ENCODE results near the gene TM7SF2.

TM7SF2 gene

DNA sequence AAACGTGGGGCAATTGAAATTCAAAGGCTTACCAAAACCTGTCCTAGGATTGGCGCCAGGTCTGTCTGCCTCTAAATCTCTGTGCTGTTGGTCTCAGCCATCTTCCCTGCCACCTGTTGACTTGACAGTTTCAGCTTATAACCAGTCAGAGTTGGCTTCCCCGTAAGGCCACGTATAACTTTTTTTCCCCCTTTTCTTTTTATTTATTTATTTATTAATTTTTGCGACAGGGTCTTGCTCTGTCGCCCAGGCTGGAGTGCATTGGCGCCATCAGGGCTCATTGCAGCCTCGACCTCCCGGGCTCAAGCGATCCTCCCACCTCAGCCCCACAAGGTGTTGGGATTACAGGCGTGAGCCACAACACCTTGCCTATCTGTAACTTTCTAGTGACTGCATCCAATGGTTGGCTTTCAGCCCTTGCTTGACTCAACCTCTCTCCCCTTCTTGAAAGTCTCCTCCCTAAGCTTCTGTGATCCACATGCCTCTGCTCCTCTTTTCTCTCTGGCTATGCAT, 24.0 kb downstream of the TM7SF2 start:
- H3K79me2 ChIP-seq (ENCODE audit: control insufficient read depth, low read length): peaks cover 46% of the 10 kb centered on the region
- H3K27ac ChIP-seq (ENCODE audit: low read depth, low read length): peak overlapping the region; percentile 100
- peak overlapping the region; percentile 99 for H3K4me2 ChIP-seq (ENCODE audit: low read length)
- peaks cover 39% of the 10 kb centered on the region for H3K4me1 ChIP-seq (ENCODE audit: control insufficient read depth, low read length)
- H4K20me1 ChIP-seq (ENCODE audit: control insufficient read depth, insufficient read depth, low read depth, low read length): peaks cover 12% of the 10 kb centered on the region; the same call in 1 of the 2 replicates
- no peaks in the 10 kb centered on the region for H3K27me3 ChIP-seq (ENCODE audit: control insufficient read depth, low read length)
- H3K4me3 ChIP-seq (ENCODE audit: low read length): peak overlapping the region; percentile 99
- no peaks in the 10 kb centered on the region for H3K9me3 ChIP-seq (ENCODE audit: control insufficient read depth, insufficient read depth, low read length)
- peaks cover 34% of the 10 kb centered on the region for H3K36me3 ChIP-seq (ENCODE audit: control insufficient read depth, low read length)
- H3F3A ChIP-seq (ENCODE audit: control insufficient read depth, insufficient read depth): peaks cover 25% of the 10 kb centered on the region
- no peak for TF ChIP-seq EZH2phosphoT487 (IDR thresholded peaks at IDR 0.05; ENCODE audit: borderline replicate concordance, low read length)
- TF ChIP-seq CTCF (IDR thresholded peaks at IDR 0.05; ENCODE audit: low read depth, low read length, poor library complexity, severe bottlenecking): no peak
- no peaks in the 10 kb centered on the region for H3K9me2 ChIP-seq (replicated peaks; ENCODE audit: control insufficient read depth, low read length)

DNA sequence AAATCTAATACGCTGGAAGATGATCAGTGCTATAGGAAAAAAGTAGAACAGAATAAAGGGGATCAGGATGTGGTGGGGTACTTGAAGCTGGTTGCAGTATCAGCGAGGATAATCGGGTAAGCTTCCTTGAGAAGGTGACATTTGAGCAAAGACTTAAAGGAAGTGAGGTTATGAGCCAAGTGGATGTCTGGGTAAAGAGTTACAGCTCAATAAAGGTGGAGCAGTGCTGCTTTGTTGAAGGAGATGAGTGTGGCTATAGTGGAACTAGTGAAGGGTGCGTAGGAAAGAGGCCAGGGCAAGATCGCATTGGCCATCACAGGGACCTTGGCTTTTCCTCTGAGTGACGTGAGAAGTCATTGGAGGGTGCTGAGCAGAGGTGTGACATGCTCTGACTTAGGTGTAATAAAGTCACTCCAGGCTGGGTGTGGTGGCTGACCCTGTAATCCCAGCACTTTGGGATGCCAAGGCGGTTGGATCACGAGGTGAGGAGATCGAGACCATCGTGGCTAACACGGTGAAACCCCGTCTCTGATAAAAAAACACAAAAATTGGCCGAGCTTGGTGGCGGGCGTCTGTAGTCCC, 24.9 kb downstream of the TM7SF2 start:
- H3K79me2 ChIP-seq (ENCODE audit: control insufficient read depth, low read length): peaks cover 37% of the 10 kb centered on the region
- no peak overlapping the region for H3K27ac ChIP-seq (ENCODE audit: low read depth, low read length)
- H4K20me1 ChIP-seq (ENCODE audit: control insufficient read depth, insufficient read depth, low read depth, low read length): peaks cover 4% of the 10 kb centered on the region; the same call in 1 of the 2 replicates

GRCh38 chr11:65141896-65142494, 30.3 kb downstream of the TM7SF2 start:
- peaks cover 16% of the 10 kb centered on the region; the same call in 1 of the 2 replicates for H3F3A ChIP-seq (ENCODE audit: control insufficient read depth, insufficient read depth)
- peaks cover 3% of the 10 kb centered on the region; the same call in 1 of the 2 replicates for H3K36me3 ChIP-seq (ENCODE audit: control insufficient read depth, low read length)
- H3K4me2 ChIP-seq (ENCODE audit: low read length): peak overlapping the region; percentile 46
- TF ChIP-seq EZH2phosphoT487 (IDR thresholded peaks at IDR 0.05; ENCODE audit: borderline replicate concordance, low read length): no peak
- no peak for TF ChIP-seq CTCF (IDR thresholded peaks at IDR 0.05; ENCODE audit: low read depth, low read length, poor library complexity, severe bottlenecking)
- peaks cover 7% of the 10 kb centered on the region; the same call in 1 of the 2 replicates for H3K9me3 ChIP-seq (ENCODE audit: control insufficient read depth, insufficient read depth, low read length)
- H3K79me2 ChIP-seq (ENCODE audit: control insufficient read depth, low read length): no peaks in the 10 kb centered on the region
- no peaks in the 10 kb centered on the region for H4K20me1 ChIP-seq (ENCODE audit: control insufficient read depth, insufficient read depth, low read depth, low read length)
- peaks cover 60% of the 10 kb centered on the region for H3K4me1 ChIP-seq (ENCODE audit: control insufficient read depth, low read length)
- H3K27ac ChIP-seq (ENCODE audit: low read depth, low read length): peak overlapping the region; percentile 29
- H3K9me2 ChIP-seq (replicated peaks; ENCODE audit: control insufficient read depth, low read length): no peaks in the 10 kb centered on the region
- H3K4me3 ChIP-seq (ENCODE audit: low read length): peak overlapping the region; percentile 27
- no peaks in the 10 kb centered on the region for H3K27me3 ChIP-seq (ENCODE audit: control insufficient read depth, low read length)

More for the DNA sequence above, 24.9 kb downstream of the TM7SF2 start:
- H3K36me3 ChIP-seq (ENCODE audit: control insufficient read depth, low read length): peaks cover 25% of the 10 kb centered on the region
- TF ChIP-seq EZH2phosphoT487 (IDR thresholded peaks at IDR 0.05; ENCODE audit: borderline replicate concordance, low read length) (no peak), CTCF (IDR thresholded peaks at IDR 0.05; ENCODE audit: low read depth, low read length, poor library complexity, severe bottlenecking) (no peak)
- H3F3A ChIP-seq (ENCODE audit: control insufficient read depth, insufficient read depth): peaks cover 21% of the 10 kb centered on the region
- H3K27me3 ChIP-seq (ENCODE audit: control insufficient read depth, low read length): no peaks in the 10 kb centered on the region
- H3K9me2 ChIP-seq (replicated peaks; ENCODE audit: control insufficient read depth, low read length): no peaks in the 10 kb centered on the region
- peak overlapping the region; percentile 99 for H3K4me3 ChIP-seq (ENCODE audit: low read length)
- H3K4me2 ChIP-seq (ENCODE audit: low read length): peak overlapping the region; percentile 99
- H3K9me3 ChIP-seq (ENCODE audit: control insufficient read depth, insufficient read depth, low read length): no peaks in the 10 kb centered on the region
- H3K4me1 ChIP-seq (ENCODE audit: control insufficient read depth, low read length): peaks cover 39% of the 10 kb centered on the region

Data from DOHH2 (cell line).